ENCODE results near the gene FCF1. TPM values are rescaled to one million over a fixed set of nuclear protein-coding genes. Genes with fewer than 3 reads are reported as not detected.

Gene FCF1
- total and polyA plus RNA-seq, 9 of the 15 experiments (the other 6 are each of a cell fraction or from before 2014, with no cell fraction given) = 6.8 to 91.9 (median 40.0) TPM

DNA sequence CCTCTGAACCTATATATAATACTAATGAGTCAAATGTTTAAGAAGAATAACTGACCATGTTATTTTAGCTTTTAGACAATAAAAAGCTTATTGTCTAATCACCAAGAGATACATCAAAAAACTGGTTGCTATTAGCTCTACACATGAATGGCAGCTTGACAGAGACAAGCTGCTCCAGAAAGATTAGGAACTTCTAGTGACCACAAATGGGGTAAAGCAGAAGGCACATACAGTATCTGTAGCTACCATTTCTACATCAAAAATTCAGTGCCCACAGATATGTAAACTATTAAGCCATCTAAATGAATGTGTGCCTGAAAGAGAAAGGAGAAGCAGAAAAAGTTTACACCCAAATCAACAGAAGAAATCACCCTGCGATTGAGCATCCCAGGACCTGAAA, 2.5 kb upstream of the FCF1 start (continued):
- TF ChIP-seq, protein P1, sequence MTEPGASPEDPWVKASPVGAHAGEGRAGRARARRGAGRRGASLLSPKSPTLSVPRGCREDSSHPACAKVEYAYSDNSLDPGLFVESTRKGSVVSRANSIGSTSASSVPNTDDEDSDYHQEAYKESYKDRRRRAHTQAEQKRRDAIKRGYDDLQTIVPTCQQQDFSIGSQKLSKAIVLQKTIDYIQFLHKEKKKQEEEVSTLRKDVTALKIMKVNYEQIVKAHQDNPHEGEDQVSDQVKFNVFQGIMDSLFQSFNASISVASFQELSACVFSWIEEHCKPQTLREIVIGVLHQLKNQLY (CRISPR knock-in tag; conservative IDR thresholded peaks at IDR 0.05) = no peak
- TF ChIP-seq PHTF2 (CRISPR knock-in tag; IDR thresholded peaks at IDR 0.05) (no peak), STAT5A (IDR thresholded peaks at IDR 0.05; ENCODE audit: borderline replicate concordance, low read length) (peak; percentile 78), TEAD2 (tag; IDR thresholded peaks at IDR 0.05) (no peak), HIVEP1 (CRISPR knock-in tag; IDR thresholded peaks at IDR 0.05) (no peak), SMARCB1 (IDR thresholded peaks at IDR 0.05; ENCODE audit: insufficient read length, low read depth) (no peak), NCOA4 (IDR thresholded peaks at IDR 0.05; ENCODE audit: partially characterized antibody) (no peak), HDAC6 (IDR thresholded peaks at IDR 0.05; ENCODE audit: low read depth, low read length) (no peak), POLR2AphosphoS5 (IDR thresholded peaks at IDR 0.05; ENCODE audit: control insufficient read depth, insufficient read depth, low read depth, low read length) (peak; percentile 56; the same call in 1 of the 2 replicates), NFIX (CRISPR knock-in tag; IDR thresholded peaks at IDR 0.05; ENCODE audit: low read depth) (no peak), MEIS2 (IDR thresholded peaks at IDR 0.05; ENCODE audit: partially characterized antibody) (peak; percentile 68), GATAD2B (IDR thresholded peaks at IDR 0.05; ENCODE audit: borderline replicate concordance) (no peak), MCM3 (IDR thresholded peaks at IDR 0.05) (no peak), CSDE1 (IDR thresholded peaks at IDR 0.05) (no peak), ZNF3 (CRISPR knock-in tag; IDR thresholded peaks at IDR 0.05) (no peak), CBX1 (IDR thresholded peaks at IDR 0.05; ENCODE audit: low read depth) (no peak)
- TF ChIP-seq, protein P2, sequence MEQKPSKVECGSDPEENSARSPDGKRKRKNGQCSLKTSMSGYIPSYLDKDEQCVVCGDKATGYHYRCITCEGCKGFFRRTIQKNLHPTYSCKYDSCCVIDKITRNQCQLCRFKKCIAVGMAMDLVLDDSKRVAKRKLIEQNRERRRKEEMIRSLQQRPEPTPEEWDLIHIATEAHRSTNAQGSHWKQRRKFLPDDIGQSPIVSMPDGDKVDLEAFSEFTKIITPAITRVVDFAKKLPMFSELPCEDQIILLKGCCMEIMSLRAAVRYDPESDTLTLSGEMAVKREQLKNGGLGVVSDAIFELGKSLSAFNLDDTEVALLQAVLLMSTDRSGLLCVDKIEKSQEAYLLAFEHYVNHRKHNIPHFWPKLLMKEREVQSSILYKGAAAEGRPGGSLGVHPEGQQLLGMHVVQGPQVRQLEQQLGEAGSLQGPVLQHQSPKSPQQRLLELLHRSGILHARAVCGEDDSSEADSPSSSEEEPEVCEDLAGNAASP (IDR thresholded peaks at IDR 0.05) = no peak
- TF ChIP-seq, protein P3, sequence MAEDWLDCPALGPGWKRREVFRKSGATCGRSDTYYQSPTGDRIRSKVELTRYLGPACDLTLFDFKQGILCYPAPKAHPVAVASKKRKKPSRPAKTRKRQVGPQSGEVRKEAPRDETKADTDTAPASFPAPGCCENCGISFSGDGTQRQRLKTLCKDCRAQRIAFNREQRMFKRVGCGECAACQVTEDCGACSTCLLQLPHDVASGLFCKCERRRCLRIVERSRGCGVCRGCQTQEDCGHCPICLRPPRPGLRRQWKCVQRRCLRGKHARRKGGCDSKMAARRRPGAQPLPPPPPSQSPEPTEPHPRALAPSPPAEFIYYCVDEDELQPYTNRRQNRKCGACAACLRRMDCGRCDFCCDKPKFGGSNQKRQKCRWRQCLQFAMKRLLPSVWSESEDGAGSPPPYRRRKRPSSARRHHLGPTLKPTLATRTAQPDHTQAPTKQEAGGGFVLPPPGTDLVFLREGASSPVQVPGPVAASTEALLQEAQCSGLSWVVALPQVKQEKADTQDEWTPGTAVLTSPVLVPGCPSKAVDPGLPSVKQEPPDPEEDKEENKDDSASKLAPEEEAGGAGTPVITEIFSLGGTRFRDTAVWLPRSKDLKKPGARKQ (CRISPR knock-in tag; IDR thresholded peaks at IDR 0.05) = no peak
- TF ChIP-seq, protein P4, sequence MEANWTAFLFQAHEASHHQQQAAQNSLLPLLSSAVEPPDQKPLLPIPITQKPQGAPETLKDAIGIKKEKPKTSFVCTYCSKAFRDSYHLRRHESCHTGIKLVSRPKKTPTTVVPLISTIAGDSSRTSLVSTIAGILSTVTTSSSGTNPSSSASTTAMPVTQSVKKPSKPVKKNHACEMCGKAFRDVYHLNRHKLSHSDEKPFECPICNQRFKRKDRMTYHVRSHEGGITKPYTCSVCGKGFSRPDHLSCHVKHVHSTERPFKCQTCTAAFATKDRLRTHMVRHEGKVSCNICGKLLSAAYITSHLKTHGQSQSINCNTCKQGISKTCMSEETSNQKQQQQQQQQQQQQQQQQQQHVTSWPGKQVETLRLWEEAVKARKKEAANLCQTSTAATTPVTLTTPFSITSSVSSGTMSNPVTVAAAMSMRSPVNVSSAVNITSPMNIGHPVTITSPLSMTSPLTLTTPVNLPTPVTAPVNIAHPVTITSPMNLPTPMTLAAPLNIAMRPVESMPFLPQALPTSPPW (CRISPR knock-in tag; IDR thresholded peaks at IDR 0.05) = peak; percentile 18; the same call in 1 of the 2 replicates
- TF ChIP-seq, protein P5, sequence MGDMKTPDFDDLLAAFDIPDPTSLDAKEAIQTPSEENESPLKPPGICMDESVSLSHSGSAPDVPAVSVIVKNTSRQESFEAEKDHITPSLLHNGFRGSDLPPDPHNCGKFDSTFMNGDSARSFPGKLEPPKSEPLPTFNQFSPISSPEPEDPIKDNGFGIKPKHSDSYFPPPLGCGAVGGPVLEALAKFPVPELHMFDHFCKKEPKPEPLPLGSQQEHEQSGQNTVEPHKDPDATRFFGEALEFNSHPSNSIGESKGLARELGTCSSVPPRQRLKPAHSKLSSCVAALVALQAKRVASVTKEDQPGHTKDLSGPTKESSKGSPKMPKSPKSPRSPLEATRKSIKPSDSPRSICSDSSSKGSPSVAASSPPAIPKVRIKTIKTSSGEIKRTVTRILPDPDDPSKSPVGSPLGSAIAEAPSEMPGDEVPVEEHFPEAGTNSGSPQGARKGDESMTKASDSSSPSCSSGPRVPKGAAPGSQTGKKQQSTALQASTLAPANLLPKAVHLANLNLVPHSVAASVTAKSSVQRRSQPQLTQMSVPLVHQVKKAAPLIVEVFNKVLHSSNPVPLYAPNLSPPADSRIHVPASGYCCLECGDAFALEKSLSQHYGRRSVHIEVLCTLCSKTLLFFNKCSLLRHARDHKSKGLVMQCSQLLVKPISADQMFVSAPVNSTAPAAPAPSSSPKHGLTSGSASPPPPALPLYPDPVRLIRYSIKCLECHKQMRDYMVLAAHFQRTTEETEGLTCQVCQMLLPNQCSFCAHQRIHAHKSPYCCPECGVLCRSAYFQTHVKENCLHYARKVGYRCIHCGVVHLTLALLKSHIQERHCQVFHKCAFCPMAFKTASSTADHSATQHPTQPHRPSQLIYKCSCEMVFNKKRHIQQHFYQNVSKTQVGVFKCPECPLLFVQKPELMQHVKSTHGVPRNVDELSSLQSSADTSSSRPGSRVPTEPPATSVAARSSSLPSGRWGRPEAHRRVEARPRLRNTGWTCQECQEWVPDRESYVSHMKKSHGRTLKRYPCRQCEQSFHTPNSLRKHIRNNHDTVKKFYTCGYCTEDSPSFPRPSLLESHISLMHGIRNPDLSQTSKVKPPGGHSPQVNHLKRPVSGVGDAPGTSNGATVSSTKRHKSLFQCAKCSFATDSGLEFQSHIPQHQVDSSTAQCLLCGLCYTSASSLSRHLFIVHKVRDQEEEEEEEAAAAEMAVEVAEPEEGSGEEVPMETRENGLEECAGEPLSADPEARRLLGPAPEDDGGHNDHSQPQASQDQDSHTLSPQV (IDR thresholded peaks at IDR 0.05) = no peak
